Retinal pigment epithelial cell (primary cell): ENCODE measurements around the gene LOXL3.
A peak's percentile ranks its signal among the peaks of the same experiment; 100 is the strongest.

Experiments used
- DNase-seq: peaks from one replicate; pipeline ENCODE4 v3.0.0-alpha.2; 2010; ENCODE audit warnings: low read depth
- H3K4me3 ChIP-seq: 2 replicates; pipeline ENCODE4 v1.5.1; 2011; ENCODE audit warnings: mild to moderate bottlenecking, low read length, control low read depth, moderate library complexity
- CTCF ChIP-seq: conservative IDR thresholded peaks from 2 replicates; pipeline ENCODE4 v1.5.1; 2011; ENCODE audit warnings: low read depth, low read length, control low read depth, inconsistent platforms

The LOXL3 gene

GRCh38 chr2:74552914-74553811, 579 bp downstream of the LOXL3 start:
- DNase-seq: no peak
- TF ChIP-seq CTCF: no peak
- H3K4me3 ChIP-seq: peak overlapping the region; percentile 94

GRCh38 chr2:74551942-74552913, 1.5 kb downstream of the LOXL3 start:
- DNase-seq: no peak
- H3K4me3 ChIP-seq: no peak overlapping the region
- TF ChIP-seq CTCF: no peak

DNA sequence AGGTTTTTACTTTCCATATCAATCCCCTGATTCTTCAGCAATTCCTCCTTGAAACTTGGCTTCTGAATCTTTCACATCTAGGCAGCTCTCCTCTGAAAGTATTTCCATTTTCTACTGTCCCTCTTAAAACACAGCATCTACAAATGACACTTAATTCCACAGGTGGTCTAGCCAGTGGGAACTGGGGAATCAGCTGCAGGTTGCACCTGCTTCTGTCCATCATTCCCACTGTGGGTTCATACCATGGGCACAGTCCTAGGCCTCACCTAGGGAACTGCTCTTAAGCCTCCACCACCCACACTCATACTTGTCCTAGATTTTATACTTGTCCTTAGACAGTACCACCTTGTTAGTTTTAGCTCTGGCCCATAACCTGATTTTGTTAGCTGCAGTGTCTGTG, 2.2 kb downstream of the LOXL3 start:
- H3K4me3 ChIP-seq: no peak overlapping the region
- DNase-seq: no peak
- TF ChIP-seq CTCF: no peak

DNA sequence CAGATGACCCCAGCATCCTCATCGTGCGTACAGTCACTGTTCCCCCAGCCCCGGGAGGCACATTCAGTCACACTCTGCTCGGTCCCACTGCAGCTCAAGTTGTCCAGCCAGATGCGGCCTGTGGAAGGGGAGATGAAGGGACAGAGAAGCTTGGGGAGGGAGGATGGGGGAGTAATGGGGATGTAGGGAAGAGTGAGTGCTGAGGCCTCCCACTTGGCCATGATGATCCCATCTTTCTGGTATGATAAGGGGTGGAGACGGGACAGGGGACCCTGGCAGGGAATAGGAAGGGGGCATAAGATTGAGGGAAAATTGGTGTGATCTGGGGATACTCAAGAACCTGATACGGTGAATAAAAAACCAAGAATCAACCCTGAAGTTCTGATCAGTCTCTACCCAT, 3.5 kb downstream of the LOXL3 start:
- no peak overlapping the region for H3K4me3 ChIP-seq
- no peak for TF ChIP-seq CTCF
- no peak for DNase-seq

DNA sequence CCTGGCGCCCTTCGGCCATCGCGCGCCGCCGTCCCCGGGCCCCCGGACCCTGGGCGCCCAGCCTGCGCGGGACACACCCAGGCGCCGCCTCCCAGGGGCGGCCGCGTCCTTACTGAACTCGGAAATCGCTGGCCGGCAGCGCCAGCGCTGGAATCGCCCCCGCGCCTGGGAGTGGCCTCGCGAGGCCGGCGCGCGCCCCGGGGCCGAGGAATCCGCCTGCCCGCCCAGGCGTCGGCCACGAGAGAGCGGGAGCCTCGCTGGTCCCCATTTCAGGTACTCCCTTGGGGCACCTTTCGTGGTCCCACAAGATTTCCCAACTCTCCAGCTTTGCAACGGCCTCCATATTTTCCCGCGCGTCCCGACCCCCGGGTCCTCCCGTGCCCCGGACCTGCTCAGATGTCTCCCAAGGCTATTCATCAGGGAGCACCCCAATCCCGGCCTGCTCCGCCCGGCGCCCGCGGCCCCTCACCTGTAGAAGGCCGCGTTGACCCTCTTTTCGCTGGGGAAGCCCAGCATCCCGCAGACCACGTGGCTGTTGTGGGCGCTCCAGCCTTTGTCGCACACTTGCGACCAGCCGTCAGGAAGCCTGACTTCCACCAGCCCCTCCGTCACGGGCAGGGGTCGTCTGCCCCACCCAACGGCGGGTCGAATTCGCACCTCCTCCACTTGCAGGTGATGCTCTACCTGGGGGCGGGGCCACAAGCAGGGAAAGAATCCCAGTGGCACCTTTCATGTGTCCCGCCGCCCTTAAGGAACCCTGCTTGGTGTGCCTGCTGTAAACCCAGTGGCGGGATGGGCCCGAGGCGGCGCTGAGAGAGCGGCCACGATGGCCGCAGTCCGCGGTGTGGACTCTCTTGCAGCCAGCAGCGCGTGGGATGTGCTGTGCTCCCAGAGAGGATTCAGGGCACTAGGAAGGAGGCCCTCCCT, 4.6 kb downstream of the LOXL3 start:
- no peak for DNase-seq
- peak overlapping the region; percentile 67 for H3K4me3 ChIP-seq
- no peak for TF ChIP-seq CTCF

- DNase-seq: no peak
- H3K4me3 ChIP-seq: peak overlapping the region; percentile 67
- no peak for TF ChIP-seq CTCF
These were observed 5.3 kb downstream of the LOXL3 start for GRCh38 chr2:74548285-74548899.
